ENCODE results near the gene ITIH3.

DNA sequence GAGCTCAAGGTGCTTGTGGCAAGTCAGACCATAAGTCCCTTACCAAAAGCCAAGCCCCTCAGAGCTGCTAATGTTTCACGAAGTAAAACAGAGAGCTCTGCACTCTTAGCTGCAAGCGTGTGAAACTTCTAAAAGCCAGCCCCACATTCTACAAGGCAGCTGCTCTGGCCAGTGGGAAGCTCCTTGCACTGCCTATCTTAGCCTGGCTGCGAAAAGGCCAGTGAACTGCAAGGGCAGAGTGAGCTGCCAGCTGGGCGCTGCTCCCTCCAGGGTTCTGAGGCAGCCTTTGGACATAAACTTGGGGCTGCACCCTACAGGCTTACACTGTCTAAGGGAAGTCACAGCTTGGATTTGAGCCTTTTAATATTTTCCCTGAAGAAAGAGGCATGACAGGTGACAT, 42.4 kb downstream of the ITIH3 start:
- TF ChIP-seq, protein P1, sequence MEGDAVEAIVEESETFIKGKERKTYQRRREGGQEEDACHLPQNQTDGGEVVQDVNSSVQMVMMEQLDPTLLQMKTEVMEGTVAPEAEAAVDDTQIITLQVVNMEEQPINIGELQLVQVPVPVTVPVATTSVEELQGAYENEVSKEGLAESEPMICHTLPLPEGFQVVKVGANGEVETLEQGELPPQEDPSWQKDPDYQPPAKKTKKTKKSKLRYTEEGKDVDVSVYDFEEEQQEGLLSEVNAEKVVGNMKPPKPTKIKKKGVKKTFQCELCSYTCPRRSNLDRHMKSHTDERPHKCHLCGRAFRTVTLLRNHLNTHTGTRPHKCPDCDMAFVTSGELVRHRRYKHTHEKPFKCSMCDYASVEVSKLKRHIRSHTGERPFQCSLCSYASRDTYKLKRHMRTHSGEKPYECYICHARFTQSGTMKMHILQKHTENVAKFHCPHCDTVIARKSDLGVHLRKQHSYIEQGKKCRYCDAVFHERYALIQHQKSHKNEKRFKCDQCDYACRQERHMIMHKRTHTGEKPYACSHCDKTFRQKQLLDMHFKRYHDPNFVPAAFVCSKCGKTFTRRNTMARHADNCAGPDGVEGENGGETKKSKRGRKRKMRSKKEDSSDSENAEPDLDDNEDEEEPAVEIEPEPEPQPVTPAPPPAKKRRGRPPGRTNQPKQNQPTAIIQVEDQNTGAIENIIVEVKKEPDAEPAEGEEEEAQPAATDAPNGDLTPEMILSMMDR (conservative IDR thresholded peaks at IDR 0.05; ENCODE audit: low read depth, low read length), result no peak
- no peak for TF ChIP-seq EZH2 (IDR thresholded peaks at IDR 0.05; ENCODE audit: borderline replicate concordance, low read depth, low read length, poor library complexity, severe bottlenecking)

Data from A673 (cell line).